Activated T-helper 9 cell treated with anti-CD3 and anti-CD28 coated beads, Interleukin-2, amount 50 U/mL, for 16 hours (primary cell): ENCODE measurements around the gene MGST3.
A peak's percentile ranks its signal among the peaks of the same experiment; 100 is the strongest.
"Not testable (repeated sequence)": the region's sequence is repeated elsewhere in the genome, so short reads cannot be mapped to it uniquely, and the experiment has no call there.

Source experiments
- DNase-seq: peaks from one replicate; pipeline ENCODE4 v3.0.0-alpha.2; 2020; ENCODE audit warnings: low read depth

The MGST3 gene

GRCh38 chr1:165630629-165631341 is at the start of gene MGST3:
MGST3 (plus strand) TSS chr1:165631234; CDS start chr1:165649848, 18,614 bp downstream.
- peak; percentile 95 for DNase-seq

GRCh38 chr1:165581926-165582325 is 49.1 kb upstream of the MGST3 start:
- no peak for DNase-seq

GRCh38 chr1:165586398-165586797 is 44.6 kb upstream of the MGST3 start:
- DNase-seq: no peak

- not testable (repeated sequence) for DNase-seq
These were observed 39.6 kb upstream of the MGST3 start for GRCh38 chr1:165591391-165591790.

GRCh38 chr1:165592945-165593823 is 37.9 kb upstream of the MGST3 start:
- peak; percentile 55 for DNase-seq

- no peak for DNase-seq
These were observed 35.6 kb upstream of the MGST3 start for GRCh38 chr1:165595246-165595938.

DNA sequence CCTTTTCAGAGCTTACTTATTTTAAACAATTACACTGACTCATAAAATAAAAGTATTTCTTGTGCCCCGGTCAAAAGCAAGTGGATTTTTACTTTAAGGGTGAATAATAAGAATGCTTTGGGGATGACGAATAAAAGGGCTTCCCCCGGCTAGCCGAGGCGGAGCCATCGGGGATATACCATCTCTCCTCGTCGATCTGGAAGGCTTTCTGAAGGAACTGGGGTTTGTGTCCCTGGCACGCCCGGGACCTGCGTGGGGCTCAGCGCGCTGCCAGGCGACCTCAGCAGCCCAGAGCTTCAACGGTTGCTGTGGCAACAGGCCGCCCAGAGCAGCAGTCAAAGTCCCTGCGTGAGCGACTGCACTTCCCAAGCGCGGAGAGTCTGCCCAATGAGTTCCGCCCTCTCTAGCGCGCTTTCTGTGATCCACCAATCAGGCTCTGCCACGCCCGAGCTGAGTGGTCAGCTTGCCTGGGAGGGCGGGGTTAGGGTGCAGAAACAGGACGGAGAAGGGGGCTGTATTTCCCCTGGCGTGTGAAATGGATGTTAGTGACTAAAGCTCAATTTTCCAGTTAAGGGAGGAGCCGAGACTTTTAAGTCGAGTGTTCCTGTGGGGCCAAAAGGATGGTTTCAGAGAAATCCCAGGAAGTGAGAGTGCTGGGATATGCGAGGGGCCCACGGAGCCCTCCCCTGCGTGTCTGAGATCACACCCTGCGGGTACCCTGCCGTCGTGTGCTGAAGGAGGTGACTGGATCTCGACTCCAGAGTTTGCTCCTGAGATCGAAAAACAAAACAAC is 33.0 kb upstream of the MGST3 start:
- peak; percentile 87 for DNase-seq

DNA sequence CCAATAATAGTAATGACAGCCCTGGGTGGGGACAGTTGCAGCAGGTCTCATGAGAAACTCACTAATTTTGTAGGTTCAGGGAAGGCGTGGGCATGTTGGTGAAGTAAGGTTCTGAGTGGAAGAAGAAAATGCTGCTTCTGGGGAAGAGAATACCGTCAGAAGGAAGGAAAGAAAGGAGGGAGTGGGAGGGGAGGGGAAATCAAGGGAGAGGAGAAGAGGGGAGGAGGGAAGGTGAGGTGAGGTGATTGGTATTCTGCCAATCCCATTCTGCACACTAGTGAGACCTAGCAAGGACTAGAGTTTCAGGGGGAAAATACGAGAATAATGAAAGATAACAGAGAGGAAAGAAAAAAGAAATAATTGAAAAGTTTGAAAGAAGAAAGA is 32.4 kb upstream of the MGST3 start:
- DNase-seq: no peak

DNA sequence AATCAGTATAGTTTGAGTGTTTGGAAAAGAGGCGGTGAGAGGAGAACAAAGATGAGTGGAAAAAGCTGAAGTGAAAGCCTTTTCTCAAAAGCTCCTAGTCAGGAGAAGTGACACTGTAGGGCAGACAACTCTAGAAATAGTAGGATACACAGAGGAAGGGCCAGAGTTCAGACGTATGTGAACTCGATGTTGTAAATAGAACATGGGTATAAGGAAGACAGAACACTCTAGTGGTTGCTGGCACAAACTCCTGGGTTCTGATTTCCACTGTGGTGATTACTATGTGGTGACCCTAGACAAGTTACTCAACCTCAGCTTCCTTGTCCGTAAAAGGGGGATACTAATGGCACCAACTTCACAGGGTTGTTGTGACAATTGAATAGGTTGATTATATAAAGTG is 30.2 kb upstream of the MGST3 start:
- no peak for DNase-seq

DNA sequence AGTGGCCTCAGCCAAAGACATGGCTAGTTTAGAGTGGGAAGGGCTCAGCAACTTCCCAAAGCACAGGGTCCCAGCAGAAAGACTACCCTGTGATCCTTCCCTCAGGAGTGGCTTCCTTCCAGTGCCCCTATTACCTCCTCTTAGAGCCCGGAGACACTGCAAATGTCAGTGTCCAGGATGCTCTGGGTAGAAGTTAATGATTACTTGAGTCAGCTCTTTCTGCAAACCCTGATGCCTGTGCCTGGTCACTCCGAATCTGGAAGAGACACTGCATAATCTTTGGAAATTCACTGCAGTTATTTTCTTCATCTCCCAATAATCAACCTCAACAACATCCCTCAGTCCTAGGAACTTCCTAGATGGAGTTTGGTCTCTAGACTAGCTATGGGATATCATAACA is 27.2 kb upstream of the MGST3 start:
- DNase-seq: no peak

DNA sequence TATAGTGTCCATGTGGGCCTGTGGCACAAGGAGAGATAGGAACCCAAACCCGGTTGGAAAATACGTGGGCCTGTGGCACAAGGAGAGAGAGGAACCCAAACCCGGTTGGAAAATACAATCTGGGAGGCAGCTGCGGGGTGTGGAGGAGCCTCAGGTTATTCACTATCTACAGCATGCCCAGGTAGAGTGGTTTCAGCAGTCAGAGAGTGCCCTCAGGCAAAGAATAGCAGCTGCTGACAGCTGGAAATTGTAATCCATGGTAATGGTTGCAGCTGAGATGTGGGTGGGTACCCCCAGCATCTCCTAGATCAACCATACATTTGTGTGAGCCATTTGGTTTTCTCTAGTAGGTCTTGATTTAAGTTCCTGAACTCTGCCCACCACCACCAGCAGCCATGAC is 25.8 kb upstream of the MGST3 start:
- no peak for DNase-seq

DNA sequence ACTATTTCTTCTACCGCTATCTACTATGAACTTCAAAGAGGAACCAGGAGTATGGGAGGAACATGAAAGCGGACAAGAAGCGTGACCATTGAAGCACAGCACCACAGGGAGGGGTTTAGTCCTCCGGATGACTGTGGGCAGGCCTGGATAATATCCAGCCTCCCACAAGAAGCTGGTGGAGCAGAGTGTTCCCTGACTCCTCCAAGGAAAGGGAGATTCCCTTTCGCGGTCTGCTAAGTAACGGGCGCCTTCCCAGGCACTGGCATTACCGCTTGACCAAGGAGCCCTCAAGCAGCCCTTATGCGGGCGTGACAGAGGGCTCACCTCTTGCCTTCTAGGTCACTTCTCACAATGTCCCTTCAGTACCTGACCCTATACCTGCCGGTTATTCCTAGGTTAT is 24.4 kb upstream of the MGST3 start:
- DNase-seq: not testable (repeated sequence)

GRCh38 chr1:165610866-165611265 is 20.2 kb upstream of the MGST3 start:
- DNase-seq: no peak

GRCh38 chr1:165612062-165612461 is 19.0 kb upstream of the MGST3 start:
- no peak for DNase-seq

DNA sequence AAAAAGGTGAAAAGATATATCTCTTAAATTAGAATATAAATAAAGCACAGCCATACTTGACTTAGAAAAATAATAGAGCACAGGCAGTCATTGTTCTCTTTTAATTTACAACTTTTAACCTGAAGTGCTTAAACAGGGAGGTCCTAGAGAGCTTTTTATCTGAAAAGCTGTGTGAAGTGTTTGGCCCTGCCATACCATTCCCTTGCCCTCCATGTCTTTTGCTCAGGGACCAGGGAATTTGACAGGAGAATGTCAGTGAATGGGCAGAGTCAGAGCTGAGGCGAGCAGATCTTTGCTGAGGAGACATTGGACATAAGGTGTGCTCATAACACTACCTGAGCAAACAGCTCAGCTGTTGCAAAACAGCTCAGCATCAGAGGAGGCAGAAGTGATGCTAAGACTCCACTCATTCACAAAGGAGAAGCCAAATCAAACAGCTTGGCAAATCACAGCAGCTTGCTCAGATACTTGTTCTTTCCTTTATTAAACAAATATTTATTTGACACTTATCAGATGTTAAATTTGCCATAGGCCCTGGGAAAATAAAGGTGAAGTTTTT is 14.9 kb upstream of the MGST3 start:
- DNase-seq: no peak

DNA sequence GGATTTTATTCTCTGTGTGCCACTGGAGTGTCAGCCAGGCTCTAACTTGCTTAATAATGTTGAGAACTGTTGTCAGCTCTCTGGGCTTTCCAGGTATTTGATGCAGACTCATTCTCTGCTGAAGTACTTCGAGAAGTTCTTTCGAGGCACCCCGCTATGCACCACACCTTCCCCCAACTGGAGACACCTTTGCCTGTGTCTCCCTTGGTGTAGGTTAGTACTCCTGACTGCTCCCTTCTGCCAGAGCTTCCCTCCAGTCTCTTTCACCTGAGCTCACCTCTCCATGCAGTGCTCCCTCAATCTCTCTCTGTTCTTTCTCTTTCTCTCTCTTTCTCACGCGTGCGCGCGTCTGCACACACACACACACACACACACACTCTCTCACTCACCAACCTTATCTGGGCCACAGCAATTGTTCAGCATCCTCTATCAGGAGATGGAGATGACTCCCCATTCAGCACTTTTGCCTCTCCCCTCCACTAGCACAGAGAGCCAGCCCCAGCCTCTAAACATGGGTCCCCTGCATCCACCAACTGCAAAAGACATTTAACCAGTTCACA is 14.0 kb upstream of the MGST3 start:
- no peak for DNase-seq

DNA sequence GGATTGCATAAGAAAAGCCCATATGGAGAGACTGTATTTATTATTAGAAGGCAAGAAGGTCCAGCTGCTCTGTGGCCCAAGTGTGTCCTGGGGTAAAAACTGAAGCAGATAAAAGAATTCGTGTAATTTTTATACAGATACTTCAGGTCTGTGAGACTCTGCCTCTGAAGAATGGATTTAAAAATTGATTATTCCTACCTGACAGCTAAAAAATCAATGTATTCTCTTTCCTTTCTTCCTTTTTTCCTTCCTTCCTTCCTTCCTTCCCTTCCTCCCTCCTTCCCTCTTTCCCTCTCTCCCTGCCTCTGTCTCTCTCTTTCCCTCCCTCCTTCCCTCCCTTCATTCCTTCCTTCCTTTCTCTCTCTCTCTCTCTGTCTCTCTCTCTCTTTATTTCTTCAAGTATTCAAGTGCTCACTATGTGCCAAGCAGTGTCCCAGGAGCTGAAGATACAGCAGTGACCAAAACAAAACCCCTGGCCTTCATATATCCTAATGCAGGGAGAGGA is 11.3 kb upstream of the MGST3 start:
- no peak for DNase-seq

DNA sequence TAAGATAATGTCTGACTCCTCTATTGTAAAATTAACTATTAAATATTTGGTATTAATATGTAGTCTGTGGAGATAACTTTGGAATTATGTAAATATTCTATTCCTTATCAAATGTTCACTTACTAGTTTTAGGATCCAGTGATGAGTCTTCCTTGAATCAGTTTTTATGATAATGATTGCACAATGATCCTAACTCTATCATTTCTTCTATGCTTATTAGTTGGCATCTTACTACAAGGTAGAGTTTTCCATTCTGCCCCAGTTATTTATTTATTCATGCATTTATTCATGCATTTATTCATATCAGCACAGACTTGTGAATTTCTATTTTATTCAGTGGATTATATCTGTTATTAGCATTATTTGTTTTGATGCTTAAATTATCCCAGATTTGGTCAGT is 7.4 kb upstream of the MGST3 start:
- DNase-seq: no peak

DNA sequence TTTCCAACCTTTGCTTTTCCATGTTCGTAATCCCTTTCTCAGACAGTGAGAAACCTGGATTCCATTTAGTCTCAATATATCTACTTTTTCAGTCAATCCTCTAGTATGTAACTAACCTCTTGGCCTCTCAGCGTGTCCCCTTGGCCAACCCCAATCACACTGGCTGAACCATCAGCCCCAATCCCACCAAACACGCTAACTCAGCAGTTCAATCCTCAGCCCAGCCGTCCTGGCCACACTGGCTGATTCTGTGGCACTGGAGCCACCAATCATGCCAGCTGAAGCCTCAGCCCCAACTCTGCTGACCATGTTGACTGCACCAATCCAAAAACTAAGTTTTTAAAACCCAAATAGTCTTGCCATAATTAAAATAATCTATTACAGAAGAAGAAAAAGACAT is 6.6 kb upstream of the MGST3 start:
- no peak for DNase-seq

DNA sequence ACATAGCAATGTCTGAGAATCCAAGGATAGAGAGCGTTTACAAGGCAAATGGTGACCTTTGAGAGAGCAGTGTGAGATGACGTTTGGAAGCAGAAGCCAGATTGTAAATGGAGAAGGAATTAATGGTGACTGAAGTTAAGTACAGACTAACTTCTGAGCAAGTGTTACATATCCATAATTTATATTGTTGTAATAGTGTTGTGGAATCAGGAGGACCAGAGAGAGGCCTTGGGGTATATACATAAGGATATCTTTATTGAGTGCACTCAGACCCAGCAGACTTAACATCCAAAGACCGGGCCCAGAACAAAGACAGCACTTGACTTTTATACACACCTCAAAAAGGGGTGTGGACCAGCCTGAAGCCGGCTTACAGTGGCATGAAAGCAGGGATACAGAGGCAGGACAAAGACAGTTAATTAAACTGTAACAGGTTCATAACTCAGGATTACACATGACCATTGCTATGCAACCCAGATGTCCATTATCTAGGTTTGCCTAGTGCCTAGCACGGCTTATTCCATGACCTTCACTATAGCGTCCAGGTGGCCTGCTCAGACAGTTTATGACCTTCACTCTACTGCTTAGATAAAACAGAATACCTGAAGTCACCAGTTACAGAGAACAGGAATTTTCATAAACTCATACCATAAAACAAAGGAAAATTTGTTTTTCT is 2.7 kb upstream of the MGST3 start:
- DNase-seq: no peak

- no peak for DNase-seq
These were observed 1.9 kb upstream of the MGST3 start for GRCh38 chr1:165629151-165629550.
